ENCODE results near the gene SCAF1. TPM values are rescaled to one million over a fixed set of nuclear protein-coding genes. Genes with fewer than 3 reads are reported as not detected.

The SCAF1 gene
- total RNA-seq, 1 donor = 18.1 TPM

GRCh38 chr19:49601482-49602038, 40.4 kb upstream of the SCAF1 start:
- H3K4me3 ChIP-seq (ENCODE audit: low read depth, low read length) = no peak overlapping the region
- no peak for TF ChIP-seq CTCF (IDR thresholded peaks at IDR 0.05; ENCODE audit: insufficient read depth, low read depth, low read length)
- no peak for DNase-seq (ENCODE audit: low read depth)

- no peak for DNase-seq (ENCODE audit: low read depth)
- H3K4me3 ChIP-seq (ENCODE audit: low read depth, low read length) = no peak overlapping the region
- TF ChIP-seq CTCF (IDR thresholded peaks at IDR 0.05; ENCODE audit: insufficient read depth, low read depth, low read length) = no peak
These were observed 39.2 kb upstream of the SCAF1 start for GRCh38 chr19:49602806-49603205.

- no peak for DNase-seq (ENCODE audit: low read depth)
- no peak overlapping the region for H3K4me3 ChIP-seq (ENCODE audit: low read depth, low read length)
These were observed 36.4 kb upstream of the SCAF1 start for GRCh38 chr19:49605605-49606004.

GRCh38 chr19:49609499-49610092, 32.4 kb upstream of the SCAF1 start:
- no peak for DNase-seq (ENCODE audit: low read depth)

More at GRCh38 chr19:49605605-49606004, 36.4 kb upstream of the SCAF1 start:
- no peak for TF ChIP-seq CTCF (IDR thresholded peaks at IDR 0.05; ENCODE audit: insufficient read depth, low read depth, low read length)

GRCh38 chr19:49613374-49613773, 28.6 kb upstream of the SCAF1 start:
- no peak for TF ChIP-seq CTCF (IDR thresholded peaks at IDR 0.05; ENCODE audit: insufficient read depth, low read depth, low read length)
- DNase-seq (ENCODE audit: low read depth) = peak; percentile 47
- H3K4me3 ChIP-seq (ENCODE audit: low read depth, low read length) = no peak overlapping the region

More at GRCh38 chr19:49609499-49610092, 32.4 kb upstream of the SCAF1 start:
- TF ChIP-seq CTCF (IDR thresholded peaks at IDR 0.05; ENCODE audit: insufficient read depth, low read depth, low read length) = no peak
- H3K4me3 ChIP-seq (ENCODE audit: low read depth, low read length) = no peak overlapping the region

- peak; percentile 91 for DNase-seq (ENCODE audit: low read depth)
- TF ChIP-seq CTCF (IDR thresholded peaks at IDR 0.05; ENCODE audit: insufficient read depth, low read depth, low read length) = peak; percentile 37
- no peak overlapping the region for H3K4me3 ChIP-seq (ENCODE audit: low read depth, low read length)
These were observed 27.7 kb upstream of the SCAF1 start for GRCh38 chr19:49614096-49614833.

All from fibroblast of villous mesenchyme (primary cell).